K562 (cell line): Measurements from ENCODE around the gene PTH2. TPM values are rescaled to one million over a fixed set of nuclear protein-coding genes. Genes with fewer than 3 reads are reported as not detected.

Experiments used
- C11orf30 ChIP-seq: fragments of 450-650 bp; IDR thresholded peaks from 2 replicates; pipeline ENCODE4 v1.6.1; 2016; ENCODE audit warnings: low read depth, mild to moderate bottlenecking
- CBFA2T3 ChIP-seq: fragments of 450-650 bp; IDR thresholded peaks from 2 replicates; pipeline ENCODE4 v1.6.1; 2017
- CHD4 ChIP-seq: fragments of 200-600 bp; sonication (generic); IDR thresholded peaks from 3 replicates; pipeline ENCODE4 v1.6.1; 2012; ENCODE audit warnings: low read depth, mild to moderate bottlenecking, mixed read lengths, low read length, inconsistent platforms; ENCODE audit not compliant: insufficient read depth, insufficient replicate concordance, poor library complexity, severe bottlenecking
- CREM ChIP-seq: IDR thresholded peaks from 2 replicates; pipeline ENCODE4 v1.6.1; 2014; ENCODE audit warnings: antibody characterized with exemption, low read depth
- DPF2 ChIP-seq: fragments of 450-650 bp; IDR thresholded peaks from 2 replicates; pipeline ENCODE4 v1.6.1; 2016
- ELF1 ChIP-seq: fragments of 200-800 bp; sonication (Bioruptor generic); IDR thresholded peaks from 2 replicates; pipeline ENCODE4 v1.6.1; 2016; ENCODE audit warnings: missing genetic modification characterization, missing compliant biosample characterization
- ELF2 ChIP-seq: fragments of 250-450 bp; sonication (Bioruptor Pico); IDR thresholded peaks from 2 replicates; pipeline ENCODE4 v1.5.0; 2021; ENCODE audit warnings: mild to moderate bottlenecking
- FOXP1 ChIP-seq: sonication (generic); formaldehyde crosslinking; IDR thresholded peaks from 2 replicates; pipeline ENCODE4 v1.8.0; 2022; ENCODE audit warnings: mild to moderate bottlenecking, missing genetic modification reagents
- GATAD2B ChIP-seq: fragments of 450-650 bp; IDR thresholded peaks from 2 replicates; pipeline ENCODE4 v1.6.1; 2017; ENCODE audit warnings: mild to moderate bottlenecking, borderline replicate concordance
- HES1 ChIP-seq: fragments of 450-650 bp; IDR thresholded peaks from 2 replicates; pipeline ENCODE4 v1.6.1; 2016; ENCODE audit warnings: low read depth, mild to moderate bottlenecking, moderate library complexity
- HEY1 ChIP-seq: fragments of 250-450 bp; sonication (Bioruptor Pico); IDR thresholded peaks from 2 replicates; pipeline ENCODE4 v1.5.0; 2020; ENCODE audit warnings: mild to moderate bottlenecking, moderate library complexity, borderline replicate concordance
- LEF1 ChIP-seq: fragments of 450-650 bp; IDR thresholded peaks from 2 replicates; pipeline ENCODE4 v1.6.1; 2016; ENCODE audit warnings: mild to moderate bottlenecking
- PCBP1 ChIP-seq: fragments of 200-400 bp; formaldehyde crosslinking; IDR thresholded peaks from 2 replicates; pipeline ENCODE4 v1.6.1; 2018; ENCODE audit warnings: mild to moderate bottlenecking, low read depth, low read length; ENCODE audit not compliant: poor library complexity, severe bottlenecking
- PHB2 ChIP-seq: fragments of 450-650 bp; IDR thresholded peaks from 2 replicates; pipeline ENCODE4 v1.6.1; 2017; ENCODE audit warnings: low read depth
- RBM25 ChIP-seq: fragments of 200-400 bp; formaldehyde crosslinking; IDR thresholded peaks from 2 replicates; pipeline ENCODE4 v1.6.1; 2018; ENCODE audit warnings: low read length, low read depth, moderate library complexity; ENCODE audit not compliant: severe bottlenecking
- RBM34 ChIP-seq: fragments of 200-400 bp; formaldehyde crosslinking; IDR thresholded peaks from 2 replicates; pipeline ENCODE4 v1.6.1; 2018; ENCODE audit warnings: low read length, borderline replicate concordance; ENCODE audit not compliant: insufficient read depth
- SMARCE1 ChIP-seq: fragments of 450-650 bp; IDR thresholded peaks from 2 replicates; pipeline ENCODE4 v1.7.1; 2016; ENCODE audit warnings: mild to moderate bottlenecking
- SPI1 ChIP-seq: IDR thresholded peaks from 2 replicates; pipeline ENCODE4 v1.6.1; 2011; ENCODE audit warnings: low read depth, low read length, control low read depth, borderline replicate concordance
- STAT5A ChIP-seq: IDR thresholded peaks from 2 replicates; pipeline ENCODE4 v1.6.1; 2012; ENCODE audit warnings: low read length, inconsistent platforms, borderline replicate concordance
- TAL1 ChIP-seq: fragments of 450-650 bp; IDR thresholded peaks from 2 replicates; pipeline ENCODE4 v1.6.1; 2016; ENCODE audit warnings: mild to moderate bottlenecking
- ZBTB1 ChIP-seq: sonication (generic); formaldehyde crosslinking; IDR thresholded peaks from 2 replicates; pipeline ENCODE4 v1.8.1; 2023; ENCODE audit warnings: missing genetic modification reagents, low read depth, mild to moderate bottlenecking, borderline replicate concordance
- ZNF780A ChIP-seq: fragments of 250-450 bp; sonication (Bioruptor Pico); IDR thresholded peaks from 2 replicates; pipeline ENCODE4 v1.5.0; 2021; ENCODE audit warnings: mild to moderate bottlenecking
- polyA plus RNA-seq, 8 experiments: library from polyadenylated mRNA; depleted of rRNA in 4 of 8; stranded (reverse) in 5 of 8; unstranded in 3 of 8; fragments of >200 nt; fragmentation: Nextera tagmentation in 2 of 8; fragmentation: Illumina TruSeq in 1 of 8; extraction: Ambion mirVana in 2 of 8; extraction: Trizol in 1 of 8; gene quantifications; 2 replicates each; pipeline versions ENCODE4 v1.2.1 to v1.2.3, GENCODE V29; 2011 to 2014; ENCODE audit warnings: inconsistent platforms in 1 of 8, missing spikeins in 1 of 8
- total RNA-seq, 7 experiments: library from RNA; depleted of rRNA in 6 of 7; stranded (reverse); fragments of >200 nt in 6 of 7; fragmentation: Illumina TruSeq in 2 of 7; extraction: Trizol in 2 of 7; gene quantifications; 2 replicates each; pipeline versions ENCODE4 v1.2.1 to v1.2.3, GENCODE V29; 2011 to 2021; ENCODE audit warnings: low replicate concordance in 1 of 7
- TF ChIP-seq, protein P1 (sequence below), 2 experiments: fragments of 250-450 bp in 1 of 2; fragments of 450-650 bp in 1 of 2; sonication (Bioruptor Pico) in 1 of 2; IDR thresholded peaks; 2 replicates each; pipeline versions ENCODE4 v1.6.1 to v1.8.0; 2016 to 2021; ENCODE audit warnings: mild to moderate bottlenecking in 2 of 2, moderate library complexity in 2 of 2, missing compliant biosample characterization in 1 of 2, missing genetic modification characterization in 1 of 2
- TF ChIP-seq, protein P2 (sequence below): sonication (generic); formaldehyde crosslinking; IDR thresholded peaks from 2 replicates; pipeline ENCODE4 v1.8.0; 2022; ENCODE audit warnings: mild to moderate bottlenecking, low read depth, missing genetic modification reagents
- TF ChIP-seq, protein P3 (sequence below): fragments of 450-650 bp; IDR thresholded peaks from 2 replicates; pipeline ENCODE4 v1.6.1; 2014; ENCODE audit warnings: low read depth, mild to moderate bottlenecking, moderate library complexity, borderline replicate concordance

Gene PTH2
- total and polyA plus RNA-seq, 9 of the 15 experiments (the other 6 are each of a cell fraction or from before 2014, with no cell fraction given) = 1.3 TPM; not detected in 8

DNA sequence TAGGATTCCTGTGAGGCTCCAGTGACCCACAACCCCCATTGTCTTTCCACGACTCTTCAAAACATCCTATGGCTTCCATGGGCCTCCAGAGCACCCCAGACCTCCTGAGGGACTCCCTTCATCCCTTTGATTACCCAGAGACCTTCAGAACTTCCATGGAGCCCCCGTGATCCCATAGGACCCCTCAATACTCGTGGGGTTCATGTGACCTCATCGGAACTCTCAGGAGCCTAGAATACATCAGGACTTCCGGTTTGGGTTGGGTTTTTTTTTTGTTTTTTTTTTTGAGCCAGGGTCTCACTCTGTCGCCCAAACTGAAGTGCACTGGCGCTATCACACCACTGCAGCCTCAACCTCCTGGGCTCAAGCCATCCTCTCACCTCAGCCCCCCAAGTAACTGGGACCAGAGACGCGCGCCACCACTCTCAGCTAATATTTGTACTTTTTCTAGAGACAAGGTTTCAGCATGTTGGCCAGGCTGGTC lies 30.6 kb upstream of the PTH2 start (continued):
- TF ChIP-seq HES1 (0 out of 2 replicates have a peak, but pooled peaks have one; percentile 15), PHB2 (0 out of 2 replicates have a peak, but pooled peaks have one; percentile 24), SPI1 (no peak), ZNF780A (CRISPR knock-in tag) (no peak), STAT5A (no peak), DPF2 (peak; percentile 52), FOXP1 (CRISPR knock-in tag) (no peak), ELF1 (peak; percentile 81), ZBTB1 (CRISPR knock-in tag) (no peak), CBFA2T3 (no peak), GATAD2B (no peak), CHD4 (no peak), ELF2 (CRISPR knock-in tag) (no peak), SMARCE1 (no peak), LEF1 (0 out of 2 replicates have a peak, but pooled peaks have one; percentile 26), C11orf30 (no peak), PCBP1 (no peak), CREM (no peak), TAL1 (peak; percentile 39; the same call in 1 of the 2 replicates), RBM34 (no peak), RBM25 (no peak), HEY1 (CRISPR knock-in tag) (no peak)
- TF ChIP-seq, protein P1, sequence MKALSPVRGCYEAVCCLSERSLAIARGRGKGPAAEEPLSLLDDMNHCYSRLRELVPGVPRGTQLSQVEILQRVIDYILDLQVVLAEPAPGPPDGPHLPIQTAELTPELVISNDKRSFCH (CRISPR knock-in tag; IDR thresholded peaks at IDR 0.05) = no peak
- TF ChIP-seq, protein P1 (tag; IDR thresholded peaks at IDR 0.05) = no peak
- TF ChIP-seq, protein P2, sequence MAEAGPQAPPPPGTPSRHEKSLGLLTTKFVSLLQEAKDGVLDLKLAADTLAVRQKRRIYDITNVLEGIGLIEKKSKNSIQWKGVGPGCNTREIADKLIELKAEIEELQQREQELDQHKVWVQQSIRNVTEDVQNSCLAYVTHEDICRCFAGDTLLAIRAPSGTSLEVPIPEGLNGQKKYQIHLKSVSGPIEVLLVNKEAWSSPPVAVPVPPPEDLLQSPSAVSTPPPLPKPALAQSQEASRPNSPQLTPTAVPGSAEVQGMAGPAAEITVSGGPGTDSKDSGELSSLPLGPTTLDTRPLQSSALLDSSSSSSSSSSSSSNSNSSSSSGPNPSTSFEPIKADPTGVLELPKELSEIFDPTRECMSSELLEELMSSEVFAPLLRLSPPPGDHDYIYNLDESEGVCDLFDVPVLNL = no peak
- TF ChIP-seq, protein P3, sequence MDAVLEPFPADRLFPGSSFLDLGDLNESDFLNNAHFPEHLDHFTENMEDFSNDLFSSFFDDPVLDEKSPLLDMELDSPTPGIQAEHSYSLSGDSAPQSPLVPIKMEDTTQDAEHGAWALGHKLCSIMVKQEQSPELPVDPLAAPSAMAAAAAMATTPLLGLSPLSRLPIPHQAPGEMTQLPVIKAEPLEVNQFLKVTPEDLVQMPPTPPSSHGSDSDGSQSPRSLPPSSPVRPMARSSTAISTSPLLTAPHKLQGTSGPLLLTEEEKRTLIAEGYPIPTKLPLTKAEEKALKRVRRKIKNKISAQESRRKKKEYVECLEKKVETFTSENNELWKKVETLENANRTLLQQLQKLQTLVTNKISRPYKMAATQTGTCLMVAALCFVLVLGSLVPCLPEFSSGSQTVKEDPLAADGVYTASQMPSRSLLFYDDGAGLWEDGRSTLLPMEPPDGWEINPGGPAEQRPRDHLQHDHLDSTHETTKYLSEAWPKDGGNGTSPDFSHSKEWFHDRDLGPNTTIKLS = no peak
